Activated T-cell treated with anti-CD3 and anti-CD28 coated beads for 24 hours (primary cell): ENCODE results near the gene TSEN54.
"Not testable (repeated sequence)": the region's sequence is repeated elsewhere in the genome, so short reads cannot be mapped to it uniquely, and the experiment has no call there.

ENCODE experiments used
- DNase-seq: peaks from one replicate; pipeline ENCODE4 v3.0.0-alpha.2; 2020; ENCODE audit warnings: low read depth

Gene TSEN54

DNA sequence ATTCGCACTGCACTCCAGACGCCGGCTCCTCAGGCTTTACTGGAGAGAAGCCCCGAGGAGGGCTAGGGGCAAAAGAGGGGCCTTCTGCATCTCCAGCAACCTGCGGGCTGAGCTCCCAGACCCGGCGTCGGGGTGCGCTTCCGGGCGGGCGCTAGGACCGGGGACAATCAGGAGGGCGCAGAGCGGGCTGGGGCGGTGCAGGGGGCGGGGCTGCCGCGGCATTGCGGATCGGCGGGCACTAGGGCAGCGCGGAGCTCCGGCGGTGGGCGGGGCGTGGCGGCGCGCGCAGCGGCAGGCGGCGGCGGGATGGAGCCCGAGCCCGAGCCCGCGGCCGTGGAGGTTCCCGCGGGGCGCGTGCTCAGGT, at the start of gene TSEN54:
TSEN54 (plus strand) TSS at position 274 of the 364 bp plus-strand sequence; CDS start at position 307, 33 bp downstream.
- DNase-seq = peak; percentile 92

- DNase-seq = no peak
Measured at GRCh38 chr17:75468291-75468754, 48.0 kb upstream of the TSEN54 start.

GRCh38 chr17:75468779-75469373, 47.5 kb upstream of the TSEN54 start:
- no peak for DNase-seq

GRCh38 chr17:75471207-75471606, 45.1 kb upstream of the TSEN54 start:
- DNase-seq = no peak

GRCh38 chr17:75472119-75472518, 44.2 kb upstream of the TSEN54 start:
- DNase-seq = no peak

DNA sequence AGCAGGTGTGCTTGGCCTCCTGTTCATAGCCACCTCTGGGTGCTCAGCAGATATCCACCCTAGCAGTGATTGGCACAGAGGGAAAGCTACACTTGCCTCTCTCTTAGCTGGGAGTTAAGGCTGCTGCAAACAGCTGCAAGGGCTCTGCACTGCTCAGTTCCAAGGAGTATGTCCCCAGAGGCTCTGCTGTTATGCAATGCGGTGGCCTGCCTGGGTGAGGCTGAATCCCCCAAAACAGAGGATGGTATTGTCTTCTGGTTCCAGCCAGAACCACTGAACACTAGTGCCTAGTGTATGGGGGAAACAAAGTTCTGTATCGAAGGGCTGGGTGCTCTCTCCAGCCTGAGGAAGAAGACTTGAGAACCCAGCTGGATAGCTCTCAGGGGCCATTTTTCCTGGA, 43.1 kb upstream of the TSEN54 start:
- DNase-seq = no peak

GRCh38 chr17:75474736-75475135, 41.6 kb upstream of the TSEN54 start:
- no peak for DNase-seq

GRCh38 chr17:75475144-75475835, 41.0 kb upstream of the TSEN54 start:
- DNase-seq = no peak

DNA sequence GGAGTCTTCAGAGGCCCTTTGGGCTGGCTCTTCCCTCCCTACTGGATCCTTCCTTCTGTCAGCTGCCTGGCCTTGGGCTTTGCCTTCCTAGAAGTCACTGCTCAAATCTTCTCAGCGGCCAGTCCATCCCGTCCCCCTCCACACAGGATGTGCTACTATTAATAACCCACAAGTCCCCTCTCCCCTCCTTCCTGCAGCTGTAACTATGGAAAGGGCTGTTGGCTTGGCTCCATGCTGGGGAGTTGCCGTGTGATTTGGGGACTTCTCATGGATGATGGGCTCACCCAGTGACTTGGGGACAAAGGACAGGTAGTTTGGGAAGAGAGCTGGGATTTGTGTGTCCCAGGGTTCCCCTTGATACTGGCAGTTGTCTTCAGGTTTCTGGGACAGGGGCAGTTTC, 40.5 kb upstream of the TSEN54 start:
- DNase-seq = no peak

GRCh38 chr17:75476271-75476671, 40.1 kb upstream of the TSEN54 start:
- DNase-seq = no peak

DNA sequence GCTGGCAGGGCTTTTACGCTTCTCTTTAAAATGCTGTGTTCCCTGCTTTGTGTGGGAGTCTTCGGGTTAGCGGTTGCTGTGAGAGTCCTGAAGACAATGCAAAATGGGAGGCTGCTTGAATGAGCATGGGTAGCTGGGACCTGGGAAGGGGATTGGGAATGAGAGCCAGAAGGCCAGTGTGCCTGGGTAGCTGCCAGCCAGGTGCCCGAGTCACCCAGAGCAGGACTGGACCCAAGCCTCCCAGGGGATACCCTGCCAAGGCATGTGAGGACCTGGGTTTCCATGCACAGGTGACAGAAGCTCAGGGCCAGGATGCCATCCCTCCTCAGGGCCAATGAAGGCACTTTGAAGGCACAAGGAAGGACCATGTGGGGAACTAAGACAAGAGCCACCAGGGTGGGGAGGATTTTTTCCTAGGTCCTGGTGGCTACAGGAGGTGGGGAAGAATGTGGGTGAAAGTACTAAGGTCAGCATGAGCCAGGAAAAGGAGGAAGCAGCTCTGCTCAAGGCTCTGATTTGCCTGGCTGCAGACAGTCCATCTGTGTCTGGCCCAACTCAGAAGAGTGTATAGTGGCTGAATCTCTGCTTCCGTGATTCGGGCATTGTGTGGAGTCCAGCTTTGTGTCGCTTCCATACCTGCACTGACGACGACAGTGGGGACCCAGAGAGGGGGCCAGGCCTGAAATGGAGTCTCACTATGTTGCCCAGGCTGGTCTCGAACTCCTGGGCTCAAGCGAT, 39.4 kb upstream of the TSEN54 start:
- no peak for DNase-seq

DNA sequence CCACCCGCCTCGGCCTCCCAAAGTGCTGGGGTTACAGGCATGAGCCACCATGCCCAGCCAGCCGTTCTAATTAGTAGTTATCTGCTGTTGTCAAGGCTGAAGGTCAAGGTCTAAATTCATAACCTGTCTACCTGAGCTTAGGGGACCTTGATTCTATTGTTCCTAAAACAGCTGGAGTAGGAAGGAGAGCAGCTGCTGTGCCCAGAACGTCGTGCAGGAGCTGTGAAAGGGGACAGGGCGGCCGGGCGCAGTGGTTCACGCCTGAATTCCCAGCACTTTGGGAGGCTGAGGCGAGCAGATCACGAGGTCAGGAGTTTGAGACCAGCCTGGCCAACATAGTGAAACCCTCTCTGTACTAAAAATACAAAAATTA, 38.9 kb upstream of the TSEN54 start:
- DNase-seq = not testable (repeated sequence)

DNA sequence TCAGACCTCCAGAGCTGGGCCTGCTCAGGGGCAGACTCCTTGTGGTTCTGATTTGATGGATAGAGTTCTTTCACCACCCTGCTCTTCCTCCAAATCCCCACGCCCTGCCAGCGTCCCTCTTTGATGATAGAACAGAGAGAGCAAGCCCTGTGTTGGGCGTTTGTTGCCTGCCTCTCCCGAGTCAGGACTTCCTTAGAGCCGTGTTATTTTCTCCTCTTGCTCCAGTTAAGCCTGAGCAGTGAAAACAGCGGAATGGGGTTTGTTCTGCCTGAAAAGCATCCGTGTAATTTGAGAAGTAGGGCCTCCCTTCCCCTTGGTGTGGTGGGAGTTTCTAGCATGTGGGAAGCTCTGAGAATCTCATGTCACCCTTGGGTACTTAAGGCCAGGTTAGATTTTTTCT, 37.8 kb upstream of the TSEN54 start:
- DNase-seq = no peak

- no peak for DNase-seq
Measured at GRCh38 chr17:75480281-75480680, 36.0 kb upstream of the TSEN54 start.

GRCh38 chr17:75481194-75482068, 34.9 kb upstream of the TSEN54 start:
- DNase-seq = no peak

GRCh38 chr17:75482098-75482942, 34.0 kb upstream of the TSEN54 start:
- no peak for DNase-seq

DNA sequence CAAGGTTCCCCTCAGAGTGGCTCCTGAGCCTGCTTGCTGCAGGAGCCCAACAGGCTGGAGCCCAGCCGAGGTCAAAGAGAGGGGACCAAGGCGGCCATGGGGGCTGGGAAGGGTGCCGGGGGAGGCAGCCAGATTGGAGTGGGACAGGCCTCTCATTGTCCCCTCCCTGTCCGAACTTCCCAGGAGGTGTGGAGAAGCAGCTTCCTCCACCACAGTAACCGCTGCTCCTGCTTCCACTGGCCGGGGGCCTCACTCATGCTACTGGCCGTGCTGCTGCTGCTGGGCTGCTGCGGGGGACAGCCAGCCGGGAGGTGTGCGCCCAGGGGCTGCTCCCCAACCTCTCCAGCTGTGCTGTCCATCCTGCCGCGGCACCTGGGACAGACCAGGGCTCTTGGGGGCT, 30.6 kb upstream of the TSEN54 start:
- DNase-seq = no peak

GRCh38 chr17:75486151-75486550, 30.2 kb upstream of the TSEN54 start:
- DNase-seq = no peak

GRCh38 chr17:75486951-75487350, 29.4 kb upstream of the TSEN54 start:
- no peak for DNase-seq

- peak; percentile 28 for DNase-seq
Measured at GRCh38 chr17:75487351-75488070, 28.8 kb upstream of the TSEN54 start.
